ENCODE measurements around the gene PCGF3.

PCGF3 gene

DNA sequence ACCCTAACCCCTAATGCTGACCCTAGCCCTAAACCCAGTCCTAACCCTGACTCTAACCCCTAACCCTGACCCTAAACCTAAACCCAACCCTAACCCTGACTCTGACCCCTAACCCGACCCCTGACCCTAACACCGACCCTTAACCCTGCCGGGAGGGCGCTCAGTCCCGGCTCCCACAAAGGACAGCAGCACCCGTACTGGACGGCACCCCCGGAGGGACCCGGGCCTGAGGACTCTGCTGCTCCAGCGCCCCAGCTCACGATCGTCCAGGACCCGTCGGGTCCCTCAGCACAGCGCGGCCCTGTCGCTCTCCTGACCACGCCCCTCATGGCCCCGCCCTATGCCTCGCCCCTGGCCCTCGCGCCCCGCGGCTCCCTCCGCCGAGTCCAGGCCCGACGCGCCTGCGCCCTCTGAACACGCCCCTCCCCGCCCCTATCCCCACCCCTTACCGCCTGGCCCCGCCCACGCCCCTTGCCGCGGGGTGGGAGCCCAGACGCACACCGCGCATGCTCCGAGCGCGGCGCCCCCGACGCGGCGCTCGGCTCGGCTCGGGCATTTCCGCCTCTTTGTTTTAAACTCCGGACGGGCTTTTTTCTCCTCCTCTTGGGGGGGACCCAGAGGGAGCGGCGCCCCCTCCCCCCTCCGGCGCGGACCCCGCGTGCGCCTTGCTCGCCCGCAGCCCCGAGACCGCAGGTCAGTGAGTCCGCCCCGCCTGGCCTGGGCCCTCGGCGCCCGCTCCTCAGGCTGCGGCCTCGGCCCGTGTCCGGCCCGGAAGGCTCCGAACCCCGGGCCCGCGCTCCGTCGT lies at the start of gene PCGF3:
Gene PCGF3, plus strand, starts transcription at position 555 of the 805 bp plus-strand sequence. CDS start 27,849 bp downstream, outside the sequence.
- DNase-seq (ENCODE audit: low read depth in 2 of 2): peak; percentile 91

DNA sequence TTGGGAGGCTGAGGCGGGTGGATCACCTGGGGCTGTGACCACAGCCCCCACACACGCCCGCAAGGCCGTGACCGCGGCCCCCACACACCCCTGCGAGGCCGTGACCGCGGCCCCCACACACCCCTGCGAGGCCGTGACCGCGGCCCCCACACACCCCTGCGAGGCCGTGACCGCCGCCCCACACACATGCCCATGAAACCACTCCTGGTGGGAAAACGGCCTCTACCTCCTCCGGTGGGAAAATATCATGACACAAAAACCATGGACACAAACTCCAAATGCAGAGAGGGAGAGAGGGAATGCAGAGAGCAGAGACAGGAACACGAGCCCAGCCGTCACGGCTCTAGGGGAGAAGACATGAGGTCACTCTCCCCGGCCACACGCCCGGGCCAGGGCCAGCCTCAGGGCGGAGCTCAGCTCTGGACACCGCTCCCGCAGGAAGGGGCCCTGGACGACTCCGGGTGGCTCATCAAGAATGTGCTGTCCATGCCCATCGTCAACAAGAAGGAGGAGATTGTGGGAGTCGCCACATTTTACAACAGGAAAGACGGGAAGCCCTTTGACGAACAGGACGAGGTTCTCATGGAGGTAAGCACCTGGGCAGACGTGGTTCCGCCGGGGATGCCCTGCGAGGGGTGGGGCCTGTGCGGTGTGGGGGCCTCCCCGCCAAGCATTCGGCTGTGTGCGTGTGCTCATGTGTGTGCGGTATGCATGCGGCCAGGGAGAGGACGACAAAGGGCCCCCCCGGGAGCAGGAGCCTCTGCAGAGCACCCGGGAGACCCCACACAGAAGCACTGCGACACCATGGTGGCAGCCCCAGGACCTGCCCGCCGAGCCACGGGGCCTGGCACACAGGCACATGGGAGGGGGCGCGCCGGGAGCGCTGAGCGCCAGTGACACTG lies 48.9 kb upstream of the PCGF3 start:
- DNase-seq (ENCODE audit: low read depth in 2 of 2): no peak

- DNase-seq (ENCODE audit: low read depth in 2 of 2): no peak
Observed at GRCh38 chr4:657338-657833, 48.2 kb upstream of the PCGF3 start.

GRCh38 chr4:657834-658667 lies 47.6 kb upstream of the PCGF3 start:
- no peak for DNase-seq (ENCODE audit: low read depth in 2 of 2)

DNA sequence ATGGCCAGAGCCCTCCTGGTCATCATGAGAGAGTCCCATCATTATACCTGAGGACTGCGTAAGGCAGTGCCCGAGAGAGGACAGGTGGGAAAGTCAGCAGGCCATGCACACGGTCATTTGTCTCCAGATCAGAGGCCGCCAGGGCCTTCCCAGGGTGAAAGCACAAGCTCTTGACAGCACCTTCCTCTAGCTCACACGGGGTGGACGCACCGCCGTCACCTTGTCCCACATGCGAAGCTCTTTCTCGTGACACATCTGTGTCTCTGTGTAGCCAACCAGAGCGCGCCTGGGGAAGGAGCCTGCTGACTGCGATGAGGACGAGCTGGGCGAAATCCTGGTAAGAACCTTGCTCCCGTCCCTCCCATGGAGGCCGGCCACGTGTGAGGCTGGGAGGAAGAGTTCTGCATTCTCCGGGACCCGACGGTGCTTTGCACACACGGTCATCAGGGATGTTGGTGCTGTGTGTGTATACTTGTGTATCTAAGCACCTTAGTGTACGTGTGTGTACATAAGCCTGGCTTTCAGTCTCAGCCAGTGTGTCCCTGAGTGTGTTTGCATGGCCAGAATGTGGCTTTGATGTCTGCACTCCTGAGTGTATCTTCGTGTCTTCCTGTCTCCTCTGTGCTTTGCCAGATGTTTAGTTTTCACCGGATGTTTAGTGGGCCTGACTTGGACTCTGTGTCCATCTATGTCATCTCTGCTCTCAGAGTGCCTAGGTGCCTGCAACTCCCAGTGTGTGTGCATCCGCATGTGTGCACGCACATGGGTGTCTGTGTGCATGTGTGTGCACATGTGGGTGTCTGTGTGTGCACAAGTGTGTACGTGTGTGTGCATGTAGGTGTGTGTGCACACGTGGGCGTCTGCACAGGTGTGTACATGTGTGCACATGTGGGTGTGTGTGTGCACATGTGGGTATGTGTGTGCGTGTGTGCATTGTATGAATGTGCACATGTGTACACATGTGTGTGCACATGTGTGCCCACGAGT lies 46.7 kb upstream of the PCGF3 start:
- no peak for DNase-seq (ENCODE audit: low read depth in 2 of 2)

DNA sequence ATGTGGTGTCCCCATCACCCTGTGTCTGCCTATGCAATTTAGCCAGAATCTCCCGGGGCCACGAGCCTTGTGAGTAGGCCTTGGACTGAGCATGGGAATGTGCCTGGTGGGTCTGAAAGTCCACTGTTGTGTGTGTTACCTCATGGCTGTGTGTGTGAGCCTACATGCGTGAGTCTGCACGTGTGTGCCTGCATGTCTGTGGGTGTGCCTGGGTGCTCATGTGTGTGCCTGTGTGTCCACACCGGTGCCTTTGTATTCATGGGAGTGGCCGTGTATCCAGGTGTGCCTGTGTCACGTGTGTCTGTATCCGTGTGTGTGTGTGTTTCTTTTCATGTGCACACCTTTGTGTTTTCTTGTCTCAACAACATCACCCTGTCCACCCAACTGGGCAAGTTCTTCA lies 45.8 kb upstream of the PCGF3 start:
- DNase-seq (ENCODE audit: low read depth in 2 of 2): no peak

DNA sequence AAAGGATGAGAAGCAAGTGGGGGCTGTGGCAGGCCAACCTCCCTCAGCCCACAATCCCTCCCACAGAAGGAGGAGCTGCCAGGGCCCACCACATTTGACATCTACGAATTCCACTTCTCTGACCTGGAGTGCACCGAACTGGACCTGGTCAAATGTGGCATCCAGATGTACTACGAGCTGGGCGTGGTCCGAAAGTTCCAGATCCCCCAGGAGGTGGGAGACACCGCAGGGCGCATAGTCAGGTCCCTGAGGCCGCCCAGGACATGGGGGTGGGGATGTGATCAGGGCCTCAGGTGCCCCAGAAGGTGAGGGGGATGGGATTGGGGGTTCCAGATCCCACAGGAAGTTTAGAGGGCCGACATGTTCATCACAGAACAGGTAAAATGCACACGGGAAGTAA lies 45.2 kb upstream of the PCGF3 start:
- DNase-seq (ENCODE audit: low read depth in 2 of 2): no peak

DNA sequence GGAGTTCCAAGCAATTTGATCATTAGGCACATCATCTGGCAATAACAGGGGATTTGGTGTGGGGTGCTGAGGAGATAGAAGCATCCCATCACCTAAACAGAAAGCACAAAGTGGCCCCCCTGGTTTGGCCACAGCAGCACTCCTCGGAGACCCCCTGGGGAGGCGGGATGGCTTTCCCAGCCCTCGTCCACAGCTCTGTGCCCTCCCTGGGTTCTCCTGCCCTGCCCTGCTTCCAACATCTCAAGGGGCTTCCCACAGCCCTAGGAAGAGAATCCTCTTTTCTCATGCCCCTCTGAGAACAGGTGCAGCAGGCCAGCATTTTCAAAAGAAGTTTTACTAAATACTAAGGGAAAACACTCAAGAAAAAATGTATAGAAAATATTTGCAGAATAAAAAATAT lies 44.4 kb upstream of the PCGF3 start:
- no peak for DNase-seq (ENCODE audit: low read depth in 2 of 2)

GRCh38 chr4:661881-662761 lies 43.5 kb upstream of the PCGF3 start:
- no peak for DNase-seq (ENCODE audit: low read depth in 2 of 2)

GRCh38 chr4:663046-663437 lies 42.6 kb upstream of the PCGF3 start:
- no peak for DNase-seq (ENCODE audit: low read depth in 2 of 2)

GRCh38 chr4:663438-664428 lies 41.9 kb upstream of the PCGF3 start:
- peak; percentile 60 to 67 for DNase-seq (ENCODE audit: low read depth in 2 of 2)

- no peak for DNase-seq (ENCODE audit: low read depth in 2 of 2)
Observed at GRCh38 chr4:664713-665231, 40.9 kb upstream of the PCGF3 start.

DNA sequence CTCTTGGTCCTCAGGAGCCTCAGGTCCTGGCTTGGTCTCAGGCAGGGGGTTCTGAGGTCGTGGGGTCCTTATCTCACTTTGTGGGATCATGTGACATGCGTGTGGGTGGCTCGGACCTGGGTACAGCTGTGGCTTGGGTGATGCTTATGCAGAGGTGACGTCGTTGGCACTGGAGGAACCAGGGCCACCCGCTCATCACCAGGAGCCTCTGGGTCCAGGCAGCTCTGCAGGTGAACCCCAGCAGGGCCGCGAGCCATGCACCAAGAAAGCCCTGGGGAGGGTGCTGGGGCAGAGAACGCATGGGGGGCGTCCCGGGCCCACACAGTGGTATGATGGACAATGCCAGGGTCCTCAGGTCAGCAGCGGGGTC lies 40.3 kb upstream of the PCGF3 start:
- no peak for DNase-seq (ENCODE audit: low read depth in 2 of 2)

DNA sequence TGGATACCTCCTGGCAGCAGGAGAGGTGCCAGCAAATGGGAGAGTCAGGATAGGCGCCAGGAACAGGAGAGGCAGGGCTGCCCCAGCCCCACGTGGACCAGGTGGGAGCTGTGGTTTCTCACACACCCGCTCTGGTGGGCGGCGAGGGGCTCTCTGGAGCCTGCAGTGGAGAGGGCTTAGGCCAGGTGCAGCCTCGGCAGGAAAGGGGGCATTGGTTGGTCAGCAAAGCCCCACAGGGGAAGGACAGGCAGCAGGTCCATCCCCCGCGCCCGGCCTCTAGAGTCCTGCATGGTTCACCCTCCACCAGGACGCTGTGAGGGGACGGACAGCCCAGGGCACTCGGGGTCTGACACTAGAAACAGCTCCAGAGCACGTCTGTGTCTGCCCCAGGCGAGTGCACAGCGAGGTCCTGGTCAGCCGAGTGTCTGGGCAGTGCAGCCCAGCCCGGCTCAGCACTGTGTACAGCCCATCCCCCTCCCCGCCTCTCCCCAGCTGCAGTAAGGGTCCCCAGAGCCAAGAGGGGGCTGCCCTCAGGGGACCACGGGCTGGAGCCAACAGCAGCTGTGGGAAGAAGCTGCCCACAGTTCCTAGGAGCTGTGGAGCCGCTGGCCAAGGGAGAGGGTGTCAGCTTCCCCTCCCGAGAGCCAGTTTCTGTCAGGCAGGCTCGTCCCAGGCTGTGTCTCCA lies 39.7 kb upstream of the PCGF3 start:
- no peak for DNase-seq (ENCODE audit: low read depth in 2 of 2)

GRCh38 chr4:666436-666810 lies 39.2 kb upstream of the PCGF3 start:
- no peak for DNase-seq (ENCODE audit: low read depth in 2 of 2)

- DNase-seq (ENCODE audit: low read depth in 2 of 2): no peak
Observed at GRCh38 chr4:666822-667544, 38.6 kb upstream of the PCGF3 start.

- DNase-seq (ENCODE audit: low read depth in 2 of 2): no peak
Observed at GRCh38 chr4:667545-667925, 38.1 kb upstream of the PCGF3 start.
